ENCODE results near the gene UNC13D.

UNC13D gene

DNA sequence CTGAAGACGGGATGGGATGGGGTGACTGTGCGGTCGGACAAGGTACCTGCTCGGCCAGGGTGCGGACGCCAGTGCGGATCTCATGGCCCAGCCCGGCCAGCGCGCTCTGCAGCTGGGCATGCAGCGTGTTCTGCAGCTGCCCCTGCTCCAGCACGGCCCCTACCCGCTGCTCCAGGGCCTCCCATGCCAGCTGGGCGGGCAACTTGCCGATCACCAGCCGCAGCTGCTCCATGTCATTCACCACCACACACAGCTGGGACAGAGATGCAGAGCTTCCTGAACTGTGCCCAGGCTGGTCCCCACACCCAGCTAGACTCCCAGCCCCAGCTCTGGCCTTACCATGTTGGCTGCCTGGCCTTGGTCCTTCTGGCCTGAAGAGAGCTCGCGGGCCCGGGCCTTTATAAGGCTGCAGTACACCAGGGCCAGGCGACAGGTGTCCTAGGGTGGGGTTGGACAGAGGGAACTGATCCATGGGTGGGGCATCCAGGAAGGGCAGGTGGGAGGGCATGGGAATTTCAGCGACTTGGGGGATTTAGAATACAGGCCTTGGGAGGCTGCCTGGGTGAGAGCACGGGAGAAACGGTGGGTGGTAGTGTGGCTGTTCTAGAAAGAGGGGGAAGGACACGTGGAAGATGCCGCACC, 9.8 kb downstream of the UNC13D start:
- no peak for DNase-seq (ENCODE audit: low read depth)

DNA sequence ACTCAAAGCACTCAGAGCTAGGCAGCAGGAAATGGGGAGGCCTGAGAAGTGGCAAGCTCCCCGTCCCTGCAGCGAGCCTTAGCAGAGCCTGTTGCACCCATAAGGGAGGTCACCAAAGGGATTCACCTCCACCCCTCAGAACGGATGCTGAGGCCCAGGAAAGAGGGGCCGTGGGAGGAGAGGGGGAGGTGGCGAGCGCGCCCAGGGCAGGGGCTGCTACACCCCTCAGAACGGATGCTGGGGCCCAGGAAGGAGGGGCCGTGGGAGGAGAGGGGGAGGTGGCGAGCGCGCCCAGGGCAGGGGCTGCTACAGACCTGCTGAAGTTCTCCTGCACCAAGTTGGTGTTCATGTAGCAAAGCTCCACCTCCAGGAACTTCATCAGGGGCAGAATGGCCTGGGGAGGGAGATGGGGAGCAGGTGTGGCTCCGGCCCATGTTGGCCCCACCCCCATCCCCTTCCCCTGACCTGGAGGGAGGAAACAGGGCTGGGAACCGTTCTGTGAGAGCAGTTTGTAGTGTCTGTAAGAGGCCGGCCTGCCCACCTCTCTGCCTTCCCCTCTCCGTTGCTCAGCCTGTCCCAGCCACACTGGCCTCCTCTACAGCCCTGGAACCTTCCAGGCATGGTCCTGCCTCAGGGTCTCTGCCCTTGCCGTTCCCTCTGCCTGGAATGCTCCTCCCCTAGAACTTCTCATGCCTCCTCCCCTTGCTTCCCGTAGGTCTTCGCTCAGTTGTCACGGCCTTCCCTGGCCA, 11.4 kb downstream of the UNC13D start:
- no peak for DNase-seq (ENCODE audit: low read depth)

DNA sequence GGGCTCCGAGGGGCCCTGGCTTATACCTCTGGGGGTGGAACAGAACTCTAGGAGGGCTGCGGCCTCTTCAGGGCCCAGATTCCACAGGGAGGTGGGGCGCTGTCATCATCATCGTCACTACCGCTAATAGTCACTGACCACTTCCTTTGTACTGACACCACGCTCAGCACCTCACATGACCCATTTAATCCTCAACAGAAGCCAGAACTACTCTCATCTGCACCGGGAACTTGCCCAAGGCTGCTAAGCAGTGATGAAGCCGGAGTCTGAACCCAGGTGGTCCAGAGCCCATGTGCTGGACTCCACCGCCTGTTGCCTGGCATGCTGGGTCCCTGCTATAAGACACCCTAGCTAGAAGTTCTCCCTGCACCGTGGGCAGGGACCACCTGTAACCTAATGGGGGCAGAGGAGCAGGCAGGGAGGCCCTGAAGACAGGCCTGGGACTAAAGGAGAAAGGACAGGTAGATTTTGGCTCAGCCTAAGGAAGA, 12.0 kb downstream of the UNC13D start:
- peak; percentile 71 for DNase-seq (ENCODE audit: low read depth)

DNA sequence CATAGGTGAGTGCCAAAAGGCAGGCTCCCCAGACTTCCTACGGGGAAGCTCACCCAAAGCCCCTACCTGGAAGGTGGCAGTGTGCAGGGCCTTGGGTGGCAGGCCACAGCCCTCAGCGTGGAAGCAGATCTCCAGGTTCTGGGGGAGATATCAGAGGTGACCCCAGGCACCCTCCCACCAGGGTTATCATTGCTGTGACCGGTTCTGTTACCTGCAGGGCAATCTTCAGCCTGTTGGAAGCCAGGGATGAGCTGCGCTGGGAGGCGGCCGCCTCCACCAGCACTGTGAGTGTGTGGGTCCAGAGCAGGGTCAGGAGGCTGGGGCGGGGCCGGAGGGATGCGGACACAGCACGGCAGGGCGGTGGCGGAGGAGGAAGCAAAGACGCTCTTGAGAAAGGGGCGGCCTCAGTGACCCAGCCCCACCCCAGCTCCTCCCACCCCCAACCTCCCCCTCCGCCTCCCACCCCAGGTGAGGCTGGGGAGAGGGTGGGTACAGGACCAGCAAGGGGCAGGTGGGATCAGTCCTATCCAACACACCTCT, 13.1 kb downstream of the UNC13D start:
- DNase-seq (ENCODE audit: low read depth) = no peak

DNA sequence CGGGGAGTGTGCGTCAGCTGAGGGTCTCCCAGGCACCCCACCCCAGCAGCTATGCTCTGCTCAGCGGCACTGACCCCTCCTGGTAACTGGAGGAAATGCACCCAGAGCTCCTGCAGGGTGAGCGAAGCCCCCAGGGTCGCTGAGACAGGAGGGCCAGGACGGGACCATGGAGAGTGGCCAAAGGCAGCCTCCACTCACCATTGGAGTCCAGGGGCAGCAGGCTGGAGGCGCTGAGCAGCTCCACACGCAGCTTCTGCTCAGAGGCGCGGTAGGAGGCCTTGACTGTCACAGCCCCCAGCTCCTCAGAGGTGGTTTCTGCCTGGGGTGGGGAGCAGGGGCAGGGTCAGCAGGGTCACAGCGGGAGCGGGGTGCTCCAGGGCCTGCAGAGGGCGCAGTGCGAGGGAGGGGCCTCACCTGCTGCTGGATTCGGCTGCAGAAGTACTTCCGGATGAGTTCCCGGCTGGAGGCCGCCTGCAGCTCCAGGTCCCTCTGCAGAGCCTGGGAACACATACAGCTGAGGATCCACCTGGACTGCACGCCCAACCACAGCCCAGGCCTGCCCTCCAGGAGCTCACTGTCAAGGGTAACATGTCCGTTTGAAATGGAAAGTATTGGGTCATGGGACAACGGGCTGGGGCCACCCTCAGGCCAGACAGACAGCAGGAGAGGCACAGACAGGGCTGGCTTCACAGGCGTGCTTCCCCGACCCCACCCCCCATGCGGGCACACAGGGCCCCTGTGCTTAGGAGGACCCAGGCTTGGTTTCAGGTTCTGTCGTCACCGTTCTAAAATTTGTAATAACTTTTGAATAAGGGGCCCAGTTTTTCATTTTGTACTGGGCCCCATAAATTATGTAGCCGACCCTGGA, 13.8 kb downstream of the UNC13D start:
- DNase-seq (ENCODE audit: low read depth) = no peak

DNA sequence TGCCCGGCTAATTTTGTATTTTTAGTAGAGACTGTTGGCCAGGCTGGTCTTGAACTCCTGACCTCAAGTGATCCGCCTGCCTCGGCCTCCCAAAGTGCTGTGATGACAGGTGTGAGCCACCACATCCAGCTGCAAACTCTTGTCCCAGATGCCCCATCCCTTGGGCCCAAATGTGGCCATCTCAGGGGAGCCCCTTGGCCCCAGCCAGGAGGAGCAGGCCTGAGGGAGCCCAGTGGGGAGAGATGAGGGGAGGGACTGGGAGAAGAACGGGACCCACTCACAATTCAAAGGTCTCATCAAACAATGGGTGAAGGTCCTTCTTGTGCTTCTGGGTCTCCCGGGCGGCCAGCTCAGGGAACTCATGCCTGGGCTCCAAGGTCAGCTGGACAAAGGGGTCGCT, 14.5 kb downstream of the UNC13D start:
- no peak for DNase-seq (ENCODE audit: low read depth)

DNA sequence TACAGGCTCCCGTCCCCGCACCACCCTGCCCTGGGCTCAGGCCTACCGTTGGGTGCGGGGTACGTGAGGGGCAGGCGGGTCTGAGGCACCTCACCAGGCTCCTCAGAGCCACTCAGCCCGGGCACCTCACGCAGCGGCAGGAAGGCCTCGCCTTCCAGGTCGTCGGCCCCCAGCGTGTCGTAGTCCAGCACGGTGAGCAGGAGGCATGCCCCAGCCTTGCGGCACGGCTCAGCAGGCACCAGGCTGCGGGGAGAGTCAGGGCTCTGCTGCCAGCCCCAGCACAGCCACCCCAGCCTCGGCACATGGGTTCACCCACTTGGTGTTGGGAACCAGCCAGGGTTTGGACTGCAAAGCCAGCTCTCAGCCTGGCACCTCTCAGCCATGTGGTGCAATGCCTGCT, 15.5 kb downstream of the UNC13D start:
- no peak for DNase-seq (ENCODE audit: low read depth)

DNA sequence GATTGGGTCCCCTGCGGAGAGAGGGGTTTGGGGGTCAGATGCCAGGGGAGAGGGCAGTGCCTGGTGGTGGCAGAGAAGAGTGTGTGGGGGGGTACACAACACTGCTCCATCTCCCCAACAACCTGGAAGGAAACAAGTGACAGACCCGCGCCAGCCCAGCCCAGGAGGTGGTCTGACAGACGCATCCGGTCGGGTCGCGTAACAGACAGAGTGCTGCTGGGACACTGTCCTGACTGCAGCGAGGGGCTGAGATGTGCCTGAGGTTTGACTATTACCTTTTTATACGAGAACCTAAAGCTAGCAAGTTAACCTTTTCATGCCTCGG, 16.2 kb downstream of the UNC13D start:
- DNase-seq (ENCODE audit: low read depth) = no peak

DNA sequence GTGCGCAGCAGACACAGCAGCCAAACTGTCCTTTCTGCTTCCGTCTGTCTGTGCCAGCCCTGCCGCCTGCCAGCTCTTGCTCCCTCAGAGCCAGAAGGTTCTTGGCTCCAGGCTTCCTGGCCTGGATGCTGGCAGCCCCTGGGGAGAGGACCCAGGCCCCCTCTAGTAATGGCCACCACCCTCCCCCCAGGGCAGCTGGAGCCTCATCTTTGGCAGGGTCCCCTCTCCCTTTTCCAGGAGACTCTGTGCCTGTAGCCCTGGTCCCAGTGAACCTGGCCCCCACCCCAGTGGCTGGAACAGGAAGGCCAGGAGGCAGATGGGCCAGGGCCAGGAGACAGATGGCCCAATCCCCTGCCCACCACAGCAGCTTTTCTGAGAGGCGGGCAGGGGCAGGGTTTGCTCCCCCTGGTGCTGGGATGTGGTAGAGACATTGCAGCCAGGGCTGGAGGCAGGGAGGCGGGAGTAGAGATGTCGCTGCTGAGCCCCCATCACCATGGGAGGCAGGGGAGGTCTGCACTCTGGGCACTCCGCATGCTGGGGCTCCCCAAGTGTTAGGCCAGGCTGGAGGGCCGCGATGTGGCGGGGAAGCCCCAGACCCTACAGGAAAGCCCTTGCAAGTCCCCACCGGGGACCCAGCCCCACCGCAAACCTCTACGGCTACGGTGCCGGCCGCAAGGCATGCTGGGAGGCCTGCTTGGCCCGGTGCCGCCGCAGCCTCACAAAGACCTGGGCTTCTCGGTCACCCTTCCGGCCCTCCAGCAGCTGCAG, 16.7 kb downstream of the UNC13D start:
- DNase-seq (ENCODE audit: low read depth) = no peak

DNA sequence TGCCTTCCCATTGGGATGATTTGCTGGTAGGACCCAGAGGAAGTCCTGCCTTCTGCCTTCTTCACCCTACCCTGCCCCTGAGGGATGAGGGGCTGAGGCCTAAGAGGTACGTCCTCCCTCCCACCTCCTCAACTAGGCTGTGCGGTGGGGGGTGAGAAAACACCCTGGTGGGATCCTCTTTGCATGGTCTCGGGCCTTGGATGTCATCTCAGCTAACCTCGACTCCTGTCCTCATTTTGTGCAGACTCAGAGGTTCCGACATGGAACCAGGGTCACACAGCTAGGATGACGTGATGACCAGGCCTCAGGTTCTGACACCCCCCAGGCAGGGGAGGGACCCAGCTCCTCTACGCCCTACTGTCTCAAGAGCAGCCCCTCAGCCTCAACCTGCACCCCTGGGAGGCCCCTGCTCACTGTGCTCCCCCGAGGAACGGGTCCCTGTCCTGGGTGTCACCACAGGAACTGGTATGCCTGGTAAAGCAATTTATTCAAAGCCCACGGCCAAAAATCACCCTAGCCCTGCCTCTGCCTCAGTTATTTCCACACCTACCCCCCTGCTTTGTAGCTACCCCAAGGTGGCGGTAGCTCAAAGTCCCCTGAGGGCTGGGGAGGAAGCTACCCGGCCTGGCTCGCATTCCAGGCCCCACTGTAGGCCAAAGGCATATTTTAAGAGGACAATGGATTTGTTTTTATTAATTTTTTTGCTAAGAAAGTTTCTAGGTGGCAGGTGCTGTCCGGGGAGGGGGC, 17.5 kb downstream of the UNC13D start:
- no peak for DNase-seq (ENCODE audit: low read depth)

DNA sequence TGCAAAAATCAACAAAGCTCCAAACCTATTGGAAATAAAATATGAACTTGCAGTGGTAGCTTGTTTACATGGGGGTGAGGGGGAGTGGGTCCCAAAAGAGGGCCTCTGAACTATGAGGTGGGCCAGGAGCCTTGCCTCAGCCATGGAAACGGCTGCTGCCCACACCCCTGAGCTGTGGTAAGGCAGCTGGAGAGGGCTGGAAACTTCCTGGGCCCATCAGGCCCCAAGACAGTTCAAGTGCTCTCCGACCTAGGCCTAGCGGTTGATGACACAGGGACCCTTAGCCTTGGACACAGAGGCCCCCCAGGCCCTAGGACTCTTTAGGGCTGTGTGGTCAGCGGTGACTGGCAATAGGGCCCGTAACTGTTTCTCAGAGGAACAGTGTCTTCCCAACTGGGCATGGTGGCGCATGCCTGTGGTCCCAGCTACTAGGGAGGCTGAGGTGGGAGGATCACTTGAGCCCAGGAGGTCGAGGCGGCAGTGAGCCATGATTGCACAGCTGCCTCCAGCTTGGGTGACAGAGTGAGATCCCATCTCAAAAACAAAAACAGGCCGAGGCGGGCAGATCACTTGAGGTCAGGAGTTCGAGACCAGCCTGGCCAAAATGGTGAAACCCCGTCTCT, 18.3 kb downstream of the UNC13D start:
- no peak for DNase-seq (ENCODE audit: low read depth)

DNA sequence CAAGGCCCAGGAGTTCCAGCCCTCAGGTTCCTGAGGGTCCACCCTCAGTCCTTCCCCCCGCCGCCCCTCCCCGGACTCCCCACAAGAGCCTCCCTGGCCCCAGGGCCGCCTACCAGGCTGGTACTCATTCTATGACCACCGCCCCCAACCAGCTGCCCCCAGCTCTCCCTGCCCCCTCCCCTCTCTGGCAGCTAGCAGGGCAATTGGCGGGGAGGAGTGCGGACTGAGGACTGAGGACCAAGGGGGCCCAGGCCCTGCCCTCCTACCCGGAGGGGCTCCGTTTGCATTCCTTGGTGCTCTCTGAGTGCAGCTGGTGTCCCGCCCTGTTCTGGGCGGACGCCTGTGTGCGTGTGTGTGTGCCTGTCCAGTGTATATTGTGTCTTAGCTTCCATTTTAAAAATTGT, 19.1 kb downstream of the UNC13D start:
- no peak for DNase-seq (ENCODE audit: low read depth)

DNA sequence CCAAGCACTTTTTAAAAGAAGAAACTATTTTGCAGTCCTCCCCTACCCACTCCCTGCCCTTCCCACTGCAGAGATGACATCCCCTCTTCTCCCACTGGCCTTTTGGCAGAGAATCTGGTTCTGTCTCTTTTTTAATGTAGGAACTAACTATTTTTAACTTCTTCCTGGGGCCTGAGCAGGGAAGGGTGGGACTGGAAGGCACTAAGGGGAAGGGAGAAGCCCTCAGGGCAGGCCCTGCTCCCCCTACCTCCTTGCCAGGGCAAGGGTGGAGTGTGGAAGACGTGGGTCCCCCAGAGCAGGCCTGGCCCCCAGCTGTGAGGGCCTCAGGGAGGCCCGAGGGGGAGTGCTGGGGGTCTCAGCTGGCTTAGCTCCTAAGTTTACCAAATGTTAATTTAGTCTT, 19.5 kb downstream of the UNC13D start:
- no peak for DNase-seq (ENCODE audit: low read depth)

DNA sequence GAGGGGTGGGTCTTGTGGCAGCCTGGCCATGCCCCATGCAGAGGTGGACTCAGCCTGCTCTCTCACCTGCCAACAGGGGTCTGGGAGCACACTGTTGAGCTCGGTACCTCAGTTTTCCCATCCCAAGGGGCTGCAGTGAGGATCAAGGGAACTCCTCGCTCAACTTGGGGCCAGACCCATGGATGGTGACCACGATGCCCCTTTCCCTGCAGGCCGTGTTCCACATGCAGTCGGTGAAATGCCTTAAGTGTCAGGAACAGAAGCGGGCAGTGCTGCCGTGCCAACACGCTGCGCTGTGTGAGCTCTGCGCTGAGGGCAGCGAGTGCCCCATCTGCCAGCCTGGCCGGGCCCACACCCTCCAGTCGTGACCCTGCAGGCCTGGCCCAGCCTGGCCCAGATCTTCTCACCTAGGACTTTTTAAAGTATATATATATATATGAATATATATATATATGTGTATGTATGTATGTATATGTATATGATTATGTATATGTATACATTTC, 20.1 kb downstream of the UNC13D start:
- DNase-seq (ENCODE audit: low read depth) = no peak

DNA sequence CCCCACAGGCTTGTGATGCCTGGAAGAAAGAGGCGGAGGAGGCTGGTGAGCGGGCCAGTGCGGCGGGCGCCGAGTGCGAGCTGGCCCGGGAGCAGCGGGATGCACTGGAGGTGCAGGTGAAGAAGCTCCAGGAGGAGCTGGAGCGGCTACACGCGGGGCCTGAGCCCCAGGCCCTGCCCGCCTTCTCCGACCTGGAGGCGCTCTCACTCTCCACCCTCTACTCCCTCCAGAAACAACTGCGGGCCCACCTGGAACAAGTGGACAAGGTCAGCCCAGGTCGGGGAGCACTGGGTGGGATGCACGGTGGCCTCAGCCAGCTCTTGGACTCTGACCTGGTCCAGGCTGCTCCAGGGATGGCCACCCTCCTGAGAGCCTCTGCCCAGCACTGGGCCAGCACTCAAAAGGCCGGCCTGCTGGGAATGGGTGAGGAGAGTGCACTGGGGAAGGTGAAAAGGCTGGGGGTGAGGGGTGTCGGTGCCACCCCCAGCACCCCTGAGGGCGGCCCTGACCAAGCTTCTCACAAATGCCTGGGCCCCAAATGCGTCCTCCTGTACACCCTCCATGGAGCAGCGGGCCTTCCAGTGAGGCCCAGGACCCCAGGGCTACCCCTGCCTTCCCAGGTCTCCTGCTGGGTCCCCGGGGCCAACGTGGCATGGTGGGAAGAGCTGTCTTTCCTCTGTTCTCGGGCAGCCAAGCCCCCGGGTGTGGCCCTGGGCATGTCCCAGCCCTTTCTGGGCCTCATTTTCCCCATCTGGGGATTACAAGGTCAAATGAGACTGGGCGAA, 20.8 kb downstream of the UNC13D start:
- DNase-seq (ENCODE audit: low read depth) = no peak

DNA sequence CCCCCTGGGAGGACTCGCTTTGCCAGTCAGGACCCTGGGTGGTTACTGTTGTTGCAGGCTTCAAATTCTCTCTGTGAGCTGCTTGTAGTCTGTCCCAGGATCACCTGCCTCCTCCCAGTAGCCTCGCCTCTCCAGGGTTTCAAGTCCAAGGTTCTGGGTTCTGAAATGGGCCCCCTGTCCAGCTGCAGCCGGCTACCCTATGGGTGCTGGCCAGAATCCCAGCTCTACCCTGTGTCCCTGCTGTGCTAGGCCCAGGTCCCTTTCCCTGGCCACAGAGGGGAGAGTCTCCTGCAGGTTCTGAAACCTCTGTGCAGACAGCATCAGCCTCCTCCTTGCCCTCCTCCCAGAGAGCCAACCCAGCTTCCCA, 21.4 kb downstream of the UNC13D start:
- DNase-seq (ENCODE audit: low read depth) = no peak

DNA sequence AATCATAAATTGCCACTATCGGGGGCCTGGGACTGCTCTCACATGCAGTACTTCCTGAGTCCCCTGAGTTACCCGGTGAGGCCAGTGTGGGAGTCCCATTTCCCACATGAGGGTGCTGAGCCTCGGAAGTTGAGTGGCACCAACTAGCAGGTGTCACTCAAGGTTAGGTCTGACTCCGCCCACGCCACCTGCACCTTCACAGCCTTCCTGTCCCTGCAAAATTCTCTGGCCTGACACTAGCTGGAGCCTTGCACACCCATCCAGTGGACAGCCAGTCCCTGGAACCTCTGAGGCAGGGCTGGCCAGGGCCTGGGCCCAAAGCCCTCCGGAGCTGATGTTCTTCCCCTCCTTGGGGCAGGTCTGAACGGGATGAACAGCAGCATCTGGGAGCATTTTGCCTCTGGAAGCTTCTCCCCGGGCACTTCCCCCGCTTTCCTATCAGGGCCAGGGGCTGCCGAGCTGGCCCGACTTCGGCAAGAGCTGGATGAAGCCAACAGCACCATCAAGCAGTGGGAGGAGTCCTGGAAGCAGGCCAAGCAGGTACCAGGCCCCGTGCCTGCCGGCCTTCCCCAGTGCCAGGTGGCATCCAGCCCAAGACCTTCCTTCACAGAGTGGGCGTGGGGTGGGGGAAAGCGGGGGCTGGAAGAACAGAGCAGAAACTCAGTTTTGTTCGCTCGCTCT, 21.9 kb downstream of the UNC13D start:
- no peak for DNase-seq (ENCODE audit: low read depth)

DNA sequence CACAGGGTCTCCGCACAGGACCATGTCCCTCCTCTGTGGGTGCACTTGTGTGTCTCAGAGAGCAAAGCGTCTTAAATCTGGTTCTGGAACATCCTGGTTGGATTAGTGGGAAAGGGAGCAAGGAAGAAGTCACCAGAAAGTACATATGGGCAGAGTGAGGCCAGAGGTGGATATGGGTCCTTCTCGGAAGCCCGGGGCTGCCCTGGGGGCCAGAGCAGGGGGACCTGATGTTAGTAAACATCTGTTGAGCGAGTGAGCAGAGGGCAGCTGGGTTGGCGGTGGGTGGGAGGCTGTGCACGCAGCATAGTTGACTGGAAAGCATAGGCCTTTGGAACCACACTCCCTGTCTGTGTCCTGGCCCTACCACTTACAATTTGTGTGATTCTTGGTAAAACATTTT, 22.7 kb downstream of the UNC13D start:
- no peak for DNase-seq (ENCODE audit: low read depth)
